GM21825 (cell line): ENCODE data around the gene TTLL3.
"Not testable (repeated sequence)": the region's sequence is repeated elsewhere in the genome, so short reads cannot be mapped to it uniquely, and the experiment has no call there.

Source experiments
- ATAC-seq: cut with Tn5 transposase; IDR thresholded peaks from one replicate; pipeline ENCODE4 v1.9.1; 2021; ENCODE audit warnings: mild to moderate bottlenecking, moderate library complexity; ENCODE audit not compliant: unreplicated experiment

The TTLL3 gene, protein sequence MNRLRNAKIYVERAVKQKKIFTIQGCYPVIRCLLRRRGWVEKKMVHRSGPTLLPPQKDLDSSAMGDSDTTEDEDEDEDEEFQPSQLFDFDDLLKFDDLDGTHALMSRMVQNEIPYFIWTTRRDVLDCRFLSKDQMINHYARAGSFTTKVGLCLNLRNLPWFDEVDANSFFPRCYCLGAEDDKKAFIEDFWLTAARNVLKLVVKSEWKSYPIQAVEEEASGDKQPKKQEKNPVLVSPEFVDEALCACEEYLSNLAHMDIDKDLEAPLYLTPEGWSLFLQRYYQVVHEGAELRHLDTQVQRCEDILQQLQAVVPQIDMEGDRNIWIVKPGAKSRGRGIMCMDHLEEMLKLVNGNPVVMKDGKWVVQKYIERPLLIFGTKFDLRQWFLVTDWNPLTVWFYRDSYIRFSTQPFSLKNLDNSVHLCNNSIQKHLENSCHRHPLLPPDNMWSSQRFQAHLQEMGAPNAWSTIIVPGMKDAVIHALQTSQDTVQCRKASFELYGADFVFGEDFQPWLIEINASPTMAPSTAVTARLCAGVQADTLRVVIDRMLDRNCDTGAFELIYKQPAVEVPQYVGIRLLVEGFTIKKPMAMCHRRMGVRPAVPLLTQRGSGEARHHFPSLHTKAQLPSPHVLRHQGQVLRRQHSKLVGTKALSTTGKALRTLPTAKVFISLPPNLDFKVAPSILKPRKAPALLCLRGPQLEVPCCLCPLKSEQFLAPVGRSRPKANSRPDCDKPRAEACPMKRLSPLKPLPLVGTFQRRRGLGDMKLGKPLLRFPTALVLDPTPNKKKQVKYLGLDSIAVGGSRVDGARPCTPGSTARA

GRCh38 chr3:9809615-9810432, at the start of gene TTLL3:
Gene TTLL3, plus strand, starts transcription at chr3:9810262. Its CDS starts 400 bp downstream, at chr3:9810662.
- peak; percentile 40 for ATAC-seq

GRCh38 chr3:9760779-9761505, 49.1 kb upstream of the TTLL3 start:
- ATAC-seq, result no peak

DNA sequence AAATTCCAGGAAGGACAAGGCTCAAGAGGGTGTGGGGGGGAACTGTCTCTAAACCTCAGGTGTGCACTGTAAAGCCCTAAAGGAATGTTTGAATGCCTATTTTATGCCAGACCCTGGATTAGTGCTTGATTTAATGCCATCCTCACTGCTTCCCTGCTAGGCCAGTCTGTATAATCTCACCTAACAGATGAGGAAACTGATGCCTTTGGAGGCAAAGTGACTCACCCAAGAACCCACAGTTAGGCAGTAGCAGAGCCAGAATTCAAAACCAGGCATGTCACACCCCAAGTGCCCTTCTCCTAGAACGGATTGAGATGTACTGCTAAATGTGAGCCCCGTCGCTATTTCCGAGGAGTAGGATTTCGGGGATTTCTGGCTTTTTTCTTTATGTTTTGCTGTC, 48.1 kb upstream of the TTLL3 start:
- no peak for ATAC-seq

DNA sequence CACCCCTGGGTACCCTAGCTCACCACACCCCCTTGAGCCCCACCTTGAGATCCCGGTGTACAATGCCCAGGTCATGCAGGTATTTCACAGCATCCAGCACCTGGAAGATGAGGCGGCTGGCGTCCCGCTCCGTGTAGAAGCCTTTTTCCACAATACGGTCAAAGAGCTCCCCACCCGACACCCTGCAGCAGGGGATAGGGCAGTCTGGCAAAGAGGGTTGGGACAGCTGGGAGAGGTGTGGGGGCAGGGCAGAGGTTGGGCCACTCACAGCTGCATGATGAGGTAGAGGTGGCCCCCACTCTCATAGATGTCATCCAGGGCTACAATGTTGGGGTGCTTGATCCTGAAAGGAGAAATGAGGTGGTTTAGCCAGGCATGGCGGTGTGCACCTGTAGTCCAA, 47.2 kb upstream of the TTLL3 start:
- no peak for ATAC-seq

DNA sequence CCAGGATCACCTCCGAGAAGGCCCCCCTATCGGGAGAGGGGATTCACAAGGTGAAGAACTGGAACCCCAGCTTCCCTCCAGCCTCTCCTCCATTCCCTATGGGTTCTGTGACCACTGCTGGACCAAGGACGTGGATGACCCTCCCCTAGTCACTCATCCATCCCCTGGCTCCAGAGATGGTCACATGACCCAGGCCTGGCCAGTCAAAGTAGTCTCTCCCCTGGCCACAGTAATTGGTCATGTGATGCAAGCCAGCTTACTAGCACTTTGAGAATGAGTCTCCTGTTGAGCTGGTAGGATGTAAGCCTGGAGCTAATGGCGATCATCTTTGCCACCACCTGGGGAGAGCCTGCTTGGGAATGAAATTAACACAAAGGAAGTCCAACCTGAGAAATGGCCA, 44.2 kb upstream of the TTLL3 start:
- no peak for ATAC-seq

DNA sequence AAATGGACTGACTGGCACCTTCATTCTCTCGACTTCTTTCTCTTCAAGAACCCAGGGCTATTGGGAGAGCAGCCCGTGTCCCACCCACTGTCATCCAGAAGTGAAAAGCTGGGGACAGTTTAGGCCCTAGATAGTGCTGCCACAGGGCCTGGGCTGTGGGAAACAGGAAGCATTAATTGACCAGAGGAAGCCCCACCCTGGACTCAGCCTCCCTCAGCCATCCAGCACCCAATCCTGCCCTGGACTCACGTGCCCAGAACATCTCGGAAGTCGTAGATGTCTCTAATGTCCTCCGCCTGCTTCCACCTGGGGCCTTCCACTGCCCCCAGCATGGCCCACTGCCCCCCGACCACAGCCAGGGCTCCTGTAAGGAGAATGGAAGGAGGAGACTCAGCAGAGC, 42.6 kb upstream of the TTLL3 start:
- no peak for ATAC-seq

DNA sequence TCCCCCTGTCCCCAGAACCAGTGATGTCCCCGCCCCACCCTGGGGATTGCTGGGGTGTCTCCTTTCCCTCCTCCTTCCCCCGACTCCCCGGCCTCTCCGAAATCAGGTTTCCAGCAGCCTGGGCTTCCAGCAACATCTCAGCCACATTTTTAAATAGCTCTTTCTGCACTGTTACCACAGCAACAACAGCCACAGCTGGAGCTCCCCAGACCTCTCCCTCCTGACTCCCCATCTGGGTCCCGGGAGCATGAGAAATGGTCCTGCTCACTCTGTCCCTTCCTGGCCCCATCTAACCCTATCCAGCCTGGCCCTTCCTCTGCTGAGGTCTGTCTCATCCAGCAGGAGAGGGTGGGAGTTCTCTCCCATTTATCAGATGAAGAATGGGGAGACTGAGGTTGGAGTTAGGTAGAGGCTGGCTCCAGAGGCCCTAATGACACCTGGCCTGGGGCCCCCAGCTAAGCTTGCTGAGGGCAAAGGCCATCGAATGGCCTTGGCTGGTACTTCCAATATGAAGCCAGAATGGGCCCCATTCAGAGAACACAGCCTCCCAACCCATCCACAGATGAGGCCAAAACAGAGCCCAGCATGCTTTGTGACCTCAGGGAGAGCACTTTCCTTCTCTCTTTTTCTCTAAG, 41.8 kb upstream of the TTLL3 start:
- ATAC-seq, result no peak

- ATAC-seq, result no peak
Observed at GRCh38 chr3:9769012-9769411, 41.0 kb upstream of the TTLL3 start.

DNA sequence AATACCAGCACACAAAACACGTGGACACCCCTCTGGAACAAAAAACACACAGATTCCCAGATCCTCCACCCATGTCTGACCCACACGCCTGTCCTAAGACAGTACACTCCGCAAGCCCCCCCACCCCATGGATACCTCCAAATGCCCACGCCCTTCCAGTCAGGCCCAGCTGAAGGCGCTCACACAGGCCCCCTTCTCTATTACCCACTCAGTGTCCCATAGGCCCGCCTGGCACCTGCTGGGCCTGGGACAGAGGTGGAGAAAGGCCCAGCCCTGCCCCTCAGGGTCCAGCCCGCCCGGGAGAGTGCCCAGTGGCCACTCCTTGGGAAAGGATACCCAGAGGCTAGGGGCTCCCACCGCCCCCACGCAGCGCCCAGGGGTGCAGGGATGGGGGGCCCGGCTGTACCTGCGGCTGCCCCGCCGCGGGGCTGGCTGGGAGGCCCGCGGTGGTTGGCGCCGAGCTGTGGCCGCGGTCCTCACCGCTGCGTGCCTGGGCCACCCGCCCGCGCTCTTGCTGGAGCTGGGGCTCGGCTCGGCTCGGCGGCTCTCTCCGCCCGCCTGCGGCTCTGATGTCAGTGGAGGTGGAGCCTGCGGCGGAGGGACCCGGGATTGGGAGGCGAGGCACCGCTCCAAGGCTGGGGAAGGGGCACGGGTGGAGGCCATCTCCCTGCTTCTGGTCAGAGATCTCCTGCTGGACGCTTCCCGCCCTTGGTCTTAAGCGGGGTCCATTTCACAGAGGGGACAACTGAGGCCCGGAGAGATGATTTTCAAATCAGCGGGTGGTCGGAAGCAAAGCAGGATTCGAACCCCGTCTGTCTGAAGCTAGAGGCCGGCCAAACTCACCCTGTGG, 40.4 kb upstream of the TTLL3 start, which contains the start of gene CAMK1:
Gene CAMK1 (minus strand): TSS at position 522 of the 850 bp plus-strand sequence. CDS start 2,198 bp downstream, outside the sequence.
- ATAC-seq, result no peak

GRCh38 chr3:9770276-9770812, 39.7 kb upstream of the TTLL3 start:
- no peak for ATAC-seq

DNA sequence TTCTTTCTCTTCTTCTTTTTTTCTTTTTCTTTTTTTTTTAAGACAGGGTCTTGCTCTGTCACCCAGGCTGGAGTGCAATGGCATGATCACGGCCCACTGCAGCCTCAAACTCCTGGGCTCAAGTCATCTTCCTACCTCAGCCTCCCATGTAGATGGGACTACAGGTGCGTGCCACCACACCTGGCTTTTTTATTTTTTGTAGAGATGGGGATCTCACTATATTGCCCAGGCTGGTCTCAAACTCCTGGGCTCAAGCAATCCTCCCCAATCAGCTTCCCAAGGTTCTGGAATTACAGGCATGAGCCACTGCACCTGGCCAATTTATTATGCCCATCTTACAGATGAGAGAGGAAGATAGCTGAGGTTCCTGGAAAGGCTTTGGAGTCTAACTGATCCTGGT, 39.1 kb upstream of the TTLL3 start:
- ATAC-seq, result not testable (repeated sequence)

DNA sequence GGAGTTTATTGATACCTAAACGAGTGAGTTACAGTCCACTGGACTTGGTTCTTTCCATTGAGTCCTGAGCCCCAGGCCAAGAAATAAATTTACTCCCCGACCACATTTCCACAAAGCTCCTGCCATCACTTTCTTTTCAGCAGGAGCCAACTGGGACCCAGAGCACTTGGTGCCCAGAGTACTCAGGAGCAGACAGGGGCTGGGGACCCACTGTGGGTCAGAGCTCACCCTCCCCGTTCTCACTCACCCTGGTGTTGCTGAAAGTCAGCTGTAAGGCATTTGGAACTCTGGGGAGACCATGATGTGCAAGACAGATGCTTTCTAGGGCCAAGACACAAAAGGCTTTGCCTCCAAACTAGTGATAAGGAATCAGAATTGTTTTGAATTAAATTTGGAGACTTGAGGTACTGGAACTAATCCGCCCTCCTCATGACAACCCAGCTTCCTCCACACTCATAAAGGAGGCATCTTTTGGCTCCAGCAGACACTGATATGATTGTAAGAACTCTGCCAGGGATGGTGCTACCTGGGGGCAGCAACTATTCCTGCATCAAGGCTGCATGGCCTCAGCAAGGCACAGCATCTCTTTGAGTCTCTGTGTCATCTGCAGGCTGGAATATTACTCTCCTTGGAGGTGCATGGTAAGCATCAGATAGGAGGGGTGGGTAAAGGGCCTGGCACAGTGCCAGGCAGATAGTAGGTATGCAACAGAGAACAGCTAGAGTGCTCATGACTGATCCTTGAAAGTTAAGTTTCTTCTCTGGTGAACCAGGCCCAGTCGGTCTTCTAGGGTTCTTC, 33.0 kb upstream of the TTLL3 start:
- ATAC-seq, result no peak

GRCh38 chr3:9777694-9778021, 32.4 kb upstream of the TTLL3 start:
- ATAC-seq, result no peak

DNA sequence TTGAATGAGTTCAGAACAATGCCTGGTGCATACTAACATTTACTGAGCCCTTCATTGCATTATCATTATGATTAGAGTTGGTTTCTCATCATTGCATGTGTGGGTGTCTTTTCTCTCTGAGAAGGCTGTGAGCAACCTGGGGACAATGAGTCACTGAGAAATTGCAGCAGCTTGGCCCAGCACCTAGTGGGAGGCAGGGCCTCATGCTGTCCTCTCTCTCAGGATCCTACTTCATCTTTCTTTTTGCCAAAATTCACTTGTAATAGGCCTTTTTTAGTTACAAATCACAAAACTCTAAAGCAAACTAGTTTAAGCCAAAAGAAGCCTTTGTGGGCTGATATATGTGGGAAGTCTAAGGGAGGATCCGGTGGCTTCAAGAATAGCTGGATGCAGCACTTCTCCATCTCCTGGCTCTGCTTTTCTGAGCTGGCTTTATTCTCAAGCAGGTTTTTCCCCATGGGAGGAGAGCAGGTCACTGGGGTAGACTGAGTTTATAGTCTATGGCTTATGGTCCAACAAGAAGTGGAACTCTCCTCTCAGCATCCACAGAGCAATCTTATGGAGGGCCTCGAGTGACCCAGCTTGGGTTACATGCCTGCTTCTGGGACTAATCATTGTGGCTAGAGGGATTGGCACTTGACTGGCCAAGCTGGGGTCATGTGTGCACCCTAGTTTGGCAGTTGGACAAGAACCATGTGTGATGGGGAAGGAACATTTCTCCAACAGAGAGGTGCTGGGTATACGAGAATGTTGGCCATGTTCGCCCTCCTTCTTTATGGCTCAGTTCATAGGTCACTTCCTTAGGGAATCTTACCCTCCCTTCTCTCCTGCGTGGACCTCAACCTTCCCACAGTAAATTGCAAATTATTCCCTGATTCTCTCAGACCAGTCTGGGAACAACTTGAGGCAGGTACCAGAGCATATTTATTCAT, 31.7 kb upstream of the TTLL3 start:
- ATAC-seq, result no peak

- ATAC-seq, result no peak
Observed at GRCh38 chr3:9779075-9779593, 30.9 kb upstream of the TTLL3 start.

DNA sequence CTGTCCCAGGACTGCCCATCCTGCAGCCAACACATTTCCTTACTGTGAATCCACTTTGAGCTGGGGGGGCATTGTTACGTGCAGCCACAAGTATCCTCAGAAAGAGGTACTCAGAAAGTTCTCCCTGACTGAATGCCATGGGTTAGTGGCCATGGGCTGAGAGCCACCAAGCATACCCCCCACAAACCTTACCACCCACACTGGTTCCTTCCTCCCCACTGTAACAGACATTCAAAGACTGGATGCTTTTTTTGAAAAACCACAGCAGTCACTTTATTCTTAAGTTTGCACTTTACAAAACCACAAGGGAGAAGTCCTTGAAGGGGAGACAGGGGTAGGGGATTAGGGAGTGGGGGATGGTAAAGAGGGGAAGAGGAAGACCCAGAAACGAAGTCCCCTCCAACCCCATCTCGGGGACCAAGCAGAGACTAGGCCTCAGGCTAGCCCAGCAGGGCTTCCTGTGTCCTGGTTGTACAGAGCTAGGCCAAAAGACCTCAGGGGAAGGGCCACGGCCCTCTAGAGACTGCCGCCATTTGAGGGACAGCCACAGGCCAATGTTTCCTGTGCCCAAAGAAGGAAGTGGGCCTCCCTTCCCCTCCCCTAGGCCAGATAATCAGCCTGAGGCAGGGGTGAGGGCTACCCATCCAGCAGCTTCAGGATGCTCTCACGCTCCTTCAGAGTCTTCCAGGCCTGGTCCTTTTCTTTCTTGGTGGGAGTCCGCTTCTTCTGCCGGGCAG, 30.2 kb upstream of the TTLL3 start:
- no peak for ATAC-seq
